Vagina (tissue), 2 donors: ENCODE results near the gene MCL1. TPM values are rescaled to one million over a fixed set of nuclear protein-coding genes. Genes with fewer than 3 reads are reported as not detected.
"Not testable (repeated sequence)": the region's sequence is repeated elsewhere in the genome, so short reads cannot be mapped to it uniquely, and the experiment has no call there.

Experiments
- DNase-seq, 2 donors: peaks; one replicate each; pipeline ENCODE4 v3.0.0-alpha.2; 2017; ENCODE audit errors: extremely low spot score in 2 of 2
- H3K27ac ChIP-seq: fragments of 200-600 bp; sonication (generic); one replicate; pipeline ENCODE4 v1.5.1; 2019
- H3K27me3 ChIP-seq: fragments of 200-600 bp; sonication (generic); one replicate; pipeline ENCODE4 v1.5.1; 2019
- H3K36me3 ChIP-seq, 2 donors: fragments of 200-600 bp; sonication (generic); one replicate each; pipeline ENCODE4 v1.5.1; 2017 to 2019
- H3K4me1 ChIP-seq: fragments of 200-600 bp; sonication (generic); one replicate; pipeline ENCODE4 v1.5.1; 2019
- H3K4me3 ChIP-seq, 2 donors: fragments of 200-600 bp; sonication (generic); 1 replicate in 1 of 2; 2 replicates in 1 of 2; pipeline ENCODE4 v1.5.1; 2016 to 2019
- H3K9me3 ChIP-seq: fragments of 200-600 bp; sonication (generic); one replicate; pipeline ENCODE4 v1.5.1; 2019
- CTCF ChIP-seq, 3 experiments: fragments of 450-650 bp in 2 of 3; fragments of 200-600 bp in 1 of 3; sonication (generic) in 1 of 3; IDR thresholded peaks; one replicate each; pipeline ENCODE4 v1.5.1; 2017 to 2019; ENCODE audit warnings: antibody characterized with exemption in 3 of 3, mild to moderate bottlenecking in 2 of 3, moderate library complexity in 2 of 3
- POLR2A ChIP-seq, 2 donors: fragments of 450-650 bp; IDR thresholded peaks; one replicate each; pipeline ENCODE4 v1.6.1; 2017; ENCODE audit warnings: antibody characterized with exemption in 2 of 2, mild to moderate bottlenecking in 2 of 2, moderate library complexity in 2 of 2
- POLR2AphosphoS5 ChIP-seq, 2 donors: sonication (generic); formaldehyde crosslinking; IDR thresholded peaks; one replicate each; pipeline ENCODE4 v1.9.0; 2017; ENCODE audit warnings: antibody characterized with exemption in 2 of 2, mild to moderate bottlenecking in 2 of 2, low read depth in 1 of 2; ENCODE audit not compliant: insufficient read depth in 1 of 2
- intact Hi-C: fragments of 100-400 bp; cut with DNase I; formaldehyde crosslinking; loops from one replicate; pipeline ENCODE4 v1.15.1; 2023
- total RNA-seq: library from RNA; depleted of rRNA; stranded (reverse); fragments of >200 nt; gene quantifications from one replicate; pipeline ENCODE4 v1.2.3, GENCODE V29; 2016

Gene MCL1
- total RNA-seq, 1 donor from 2014 or later = 181 TPM

- H3K4me1 ChIP-seq = peaks cover 35% of the 10 kb centered on the region
- H3K36me3 ChIP-seq = no peaks in the 10 kb centered on the region
- intact Hi-C loops = no loop called here
- no peak overlapping the region for H3K4me3 ChIP-seq
- no peak overlapping the region for H3K27ac ChIP-seq
- TF ChIP-seq POLR2AphosphoS5 (IDR thresholded peaks at IDR 0.05; ENCODE audit: insufficient read depth in 1 of 2, low read depth in 1 of 2) (no peak), POLR2A (IDR thresholded peaks at IDR 0.05) (no peak), CTCF (IDR thresholded peaks at IDR 0.05) (no peak)
- H3K9me3 ChIP-seq = no peaks in the 10 kb centered on the region
- H3K27me3 ChIP-seq = no peaks in the 10 kb centered on the region
- DNase-seq = no peak
Measured at GRCh38 chr1:150606463-150607142, 27.2 kb upstream of the MCL1 start.

GRCh38 chr1:150605451-150605731 is 26.0 kb upstream of the MCL1 start:
- DNase-seq, H3K36me3 ChIP-seq, H3K4me3 ChIP-seq, intact Hi-C loops, H3K9me3 ChIP-seq, H3K27me3 ChIP-seq: not testable (repeated sequence)
- Histone ChIP-seq H3K4me1 (peaks cover 23% of the 10 kb centered on the region), H3K27ac (peak overlapping the region; percentile 69)

GRCh38 chr1:150604226-150604588 is 24.8 kb upstream of the MCL1 start:
- Histone ChIP-seq H3K4me1 (peaks cover 15% of the 10 kb centered on the region), H3K27ac (peak overlapping the region; percentile 69), H3K9me3 (no peaks in the 10 kb centered on the region), H3K27me3 (no peaks in the 10 kb centered on the region), H3K4me3 (no peak overlapping the region), H3K36me3 (no peaks in the 10 kb centered on the region)
- intact Hi-C loops = no loop called here
- no peak for DNase-seq
- TF ChIP-seq POLR2A (IDR thresholded peaks at IDR 0.05) = no peak
- no peak for TF ChIP-seq CTCF (IDR thresholded peaks at IDR 0.05)

GRCh38 chr1:150603711-150604110 is 24.3 kb upstream of the MCL1 start:
- TF ChIP-seq POLR2AphosphoS5 (IDR thresholded peaks at IDR 0.05; ENCODE audit: insufficient read depth in 1 of 2, low read depth in 1 of 2) = no peak
- TF ChIP-seq POLR2A (IDR thresholded peaks at IDR 0.05) = no peak
- TF ChIP-seq CTCF (IDR thresholded peaks at IDR 0.05) = no peak
- Histone ChIP-seq H3K27ac (no peak overlapping the region), H3K36me3 (no peaks in the 10 kb centered on the region), H3K4me1 (peaks cover 15% of the 10 kb centered on the region), H3K9me3 (no peaks in the 10 kb centered on the region), H3K4me3 (no peak overlapping the region), H3K27me3 (no peaks in the 10 kb centered on the region)
- intact Hi-C loops = no loop called here
- DNase-seq = no peak

- peaks cover 15% of the 10 kb centered on the region for H3K4me1 ChIP-seq
Measured at GRCh38 chr1:150602372-150602771, 23.0 kb upstream of the MCL1 start.

GRCh38 chr1:150601540-150601939 is 22.1 kb upstream of the MCL1 start:
- no peaks in the 10 kb centered on the region for H3K36me3 ChIP-seq
- no peaks in the 10 kb centered on the region for H3K9me3 ChIP-seq
- no peak overlapping the region for H3K4me3 ChIP-seq
- no peaks in the 10 kb centered on the region for H3K27me3 ChIP-seq
- TF ChIP-seq CTCF (IDR thresholded peaks at IDR 0.05) = no peak
- TF ChIP-seq POLR2AphosphoS5 (IDR thresholded peaks at IDR 0.05; ENCODE audit: insufficient read depth in 1 of 2, low read depth in 1 of 2) = no peak
- no peak for TF ChIP-seq POLR2A (IDR thresholded peaks at IDR 0.05)
- DNase-seq = no peak
- no peak overlapping the region for H3K27ac ChIP-seq
- intact Hi-C loops = no loop called here
- H3K4me1 ChIP-seq = peaks cover 15% of the 10 kb centered on the region

More at GRCh38 chr1:150602372-150602771, 23.0 kb upstream of the MCL1 start:
- H3K27me3 ChIP-seq, H3K36me3 ChIP-seq, DNase-seq, H3K27ac ChIP-seq, intact Hi-C loops, H3K4me3 ChIP-seq, H3K9me3 ChIP-seq: not testable (repeated sequence)

- H3K36me3 ChIP-seq, H3K27me3 ChIP-seq, H3K4me1 ChIP-seq, H3K4me3 ChIP-seq, DNase-seq, H3K9me3 ChIP-seq, H3K27ac ChIP-seq, intact Hi-C loops: not testable (repeated sequence)
Measured at GRCh38 chr1:150598346-150598745, 18.9 kb upstream of the MCL1 start.
